Urothelium cell line (cell line): ENCODE results near the gene CARD9.

ENCODE experiments used
- DNase-seq: peaks from one replicate; pipeline ENCODE4 v3.0.0; 2011; ENCODE audit warnings: low spot score, mixed read lengths
- FAIRE-seq: peaks from 2 replicates; lab custom pipeline; 2011; peaks lifted over from hg19 to GRCh38; lab: Jason Lieb, UNC

Gene CARD9

DNA sequence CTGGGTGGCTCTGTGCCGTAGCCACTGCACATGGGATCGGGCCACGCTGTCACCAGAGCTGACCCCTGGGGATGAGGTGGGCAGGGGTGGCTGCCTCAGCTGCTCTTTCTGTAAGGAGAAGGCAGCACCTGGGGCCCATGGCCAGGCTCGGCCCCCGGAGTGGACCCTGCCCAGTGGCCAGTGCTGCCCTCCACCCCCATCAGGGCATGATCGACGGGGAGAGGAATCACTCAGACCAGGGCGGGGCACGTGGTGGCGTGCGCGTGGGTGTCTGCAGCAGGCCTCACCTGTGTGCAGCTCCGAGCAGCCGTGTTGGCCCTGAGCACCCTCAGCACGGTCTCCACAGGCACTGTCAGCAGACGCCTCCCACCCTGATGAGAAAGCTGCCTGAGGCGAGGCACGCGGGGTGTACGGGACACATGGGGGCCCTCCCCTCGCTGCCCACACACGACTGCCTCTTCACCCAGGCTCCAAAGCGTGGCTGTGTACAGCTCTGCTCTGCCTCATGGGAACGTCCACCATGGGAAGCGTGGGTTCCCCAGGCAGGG is 8.6 kb upstream of the CARD9 start:
- FAIRE-seq (no peak), DNase-seq (no peak)

DNA sequence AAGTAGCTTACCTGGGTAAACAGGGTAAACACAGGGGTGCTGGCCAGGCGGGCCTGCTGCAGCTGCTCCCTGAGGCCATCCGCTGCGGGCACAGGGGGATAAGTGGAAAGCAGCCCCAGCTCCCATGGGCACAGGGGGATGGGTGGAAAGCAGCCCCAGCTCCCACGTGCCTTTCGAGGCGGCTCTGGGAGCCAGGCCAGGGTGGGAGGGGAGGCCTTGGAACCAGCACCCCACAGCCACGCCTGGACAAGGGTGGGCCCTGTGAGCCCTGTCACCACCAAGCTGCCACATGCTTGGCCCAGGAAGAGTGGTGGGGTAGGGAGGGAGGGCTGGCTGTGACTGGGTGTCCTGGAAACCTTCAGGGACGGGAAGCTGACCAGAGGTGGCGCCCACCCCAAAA is 7.8 kb upstream of the CARD9 start:
- DNase-seq (no peak), FAIRE-seq (no peak)

DNA sequence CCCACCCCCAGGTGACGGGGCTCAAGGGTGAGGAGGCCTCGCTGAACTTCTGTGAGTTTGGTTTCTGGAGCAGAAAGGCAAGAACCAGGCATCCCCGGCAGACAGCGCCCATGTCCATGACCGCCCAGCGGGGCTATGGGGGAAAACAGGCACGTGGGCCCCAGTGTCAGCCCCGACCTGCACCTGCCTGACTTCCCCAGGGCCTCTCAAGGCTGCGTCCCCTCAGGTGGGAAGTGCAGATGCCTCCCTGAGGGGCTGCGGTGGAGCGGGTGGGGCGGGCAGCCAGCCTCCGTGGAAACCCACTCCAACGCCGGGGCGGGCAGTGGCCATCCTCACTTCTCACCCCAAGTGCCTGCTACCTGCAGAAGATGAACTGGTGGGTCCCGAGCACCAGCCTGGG is 6.9 kb upstream of the CARD9 start:
- DNase-seq (no peak), FAIRE-seq (no peak)

DNA sequence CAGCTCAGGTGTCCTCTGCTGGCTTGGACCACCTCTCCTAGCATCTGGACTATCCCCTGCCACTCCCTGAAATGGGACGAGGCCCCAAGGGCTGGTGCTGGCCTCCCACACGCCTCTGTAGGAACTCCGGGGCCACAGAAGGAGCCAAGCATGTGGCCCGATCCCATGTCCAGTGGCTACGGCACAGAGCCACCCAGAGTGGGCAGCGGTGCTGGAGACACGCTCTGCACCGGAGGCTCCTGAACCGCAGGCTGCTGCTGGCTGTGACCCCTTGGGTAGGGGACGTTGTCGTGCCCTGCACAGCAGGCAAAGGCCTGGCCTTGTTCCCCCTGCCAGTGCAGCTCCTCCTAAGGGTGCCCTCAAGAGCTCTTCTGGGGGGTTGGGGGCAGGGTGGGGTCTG is 6.4 kb upstream of the CARD9 start:
- no peak for FAIRE-seq

DNA sequence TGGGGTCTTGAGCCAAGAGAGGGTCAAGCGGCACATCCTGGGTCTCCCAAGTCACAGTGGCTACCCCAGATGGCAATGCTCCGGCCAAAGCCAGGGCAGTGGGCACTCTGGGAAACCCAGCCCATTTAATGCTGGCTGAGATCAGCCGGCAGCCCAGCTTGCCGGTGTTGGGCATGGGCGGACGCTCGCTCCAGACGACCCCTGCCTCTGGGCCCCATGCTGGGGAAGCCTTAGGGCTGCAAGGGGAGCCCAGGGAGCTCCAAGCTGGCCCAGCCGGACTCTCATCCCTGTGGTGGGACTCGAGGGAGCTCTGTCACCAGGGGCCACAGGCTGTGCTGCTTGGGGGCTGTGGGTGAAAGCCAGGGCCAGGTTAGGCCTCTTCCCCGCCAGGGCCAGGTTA is 5.9 kb upstream of the CARD9 start:
- DNase-seq, result no peak
- FAIRE-seq, result no peak

More for the DNA sequence above, 6.4 kb upstream of the CARD9 start:
- DNase-seq, result no peak

DNA sequence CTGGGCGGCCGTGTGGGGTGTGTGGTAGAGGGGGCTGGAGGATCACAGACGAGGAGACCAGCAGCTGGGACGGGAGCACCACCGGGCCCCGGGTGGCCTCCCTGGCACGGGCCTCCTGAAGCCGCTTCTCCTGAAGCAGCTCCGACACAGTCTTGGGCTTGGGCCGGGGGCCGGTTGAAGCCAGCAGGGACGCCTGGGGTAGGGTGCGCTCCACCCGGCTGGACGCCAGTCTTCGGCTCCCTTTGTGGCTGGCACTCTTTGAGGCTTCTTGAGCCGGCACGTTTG is 5.5 kb upstream of the CARD9 start:
- DNase-seq (no peak), FAIRE-seq (no peak)

DNA sequence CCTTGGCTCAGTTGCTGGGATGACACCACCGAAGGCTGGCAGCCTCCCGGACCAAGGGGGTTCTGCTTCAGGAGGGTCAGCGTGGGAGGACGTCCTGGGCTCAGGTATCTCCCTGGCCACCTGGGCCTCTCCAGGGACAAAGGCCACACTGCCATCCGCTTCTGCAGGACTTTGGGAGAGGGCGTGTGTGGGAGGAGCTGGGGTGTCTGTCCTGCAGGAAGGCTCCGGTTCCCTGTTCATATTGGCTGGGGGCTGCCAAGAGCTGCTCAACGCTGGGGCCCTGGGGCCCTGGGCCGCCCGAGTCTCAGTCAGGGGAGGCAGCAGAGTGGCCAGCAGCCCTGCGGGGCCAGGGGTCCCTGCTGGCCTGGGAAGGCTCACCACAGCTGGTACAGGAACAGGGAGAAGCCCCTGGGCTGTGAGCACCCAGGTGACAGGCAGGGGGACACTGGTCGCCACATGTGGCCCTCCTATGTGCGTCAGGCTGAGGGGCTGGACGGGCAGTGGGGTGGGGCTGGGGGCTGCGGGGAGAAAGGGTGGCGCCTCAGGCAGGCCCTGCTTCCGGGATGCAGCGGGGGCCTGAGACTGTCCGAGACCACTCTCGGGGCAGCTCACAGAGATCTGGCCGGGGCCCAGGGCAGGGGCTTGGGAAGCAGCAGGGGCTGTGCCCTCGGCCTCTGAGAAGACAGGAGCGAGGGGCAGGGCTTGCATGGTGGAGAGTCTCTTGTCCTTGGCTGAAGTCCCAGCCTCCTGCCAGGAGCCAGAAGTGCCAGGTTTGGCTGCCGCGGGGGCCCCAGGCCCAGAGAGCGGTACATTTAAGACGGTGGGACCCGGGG is 4.9 kb upstream of the CARD9 start:
- DNase-seq (no peak), FAIRE-seq (no peak)

DNA sequence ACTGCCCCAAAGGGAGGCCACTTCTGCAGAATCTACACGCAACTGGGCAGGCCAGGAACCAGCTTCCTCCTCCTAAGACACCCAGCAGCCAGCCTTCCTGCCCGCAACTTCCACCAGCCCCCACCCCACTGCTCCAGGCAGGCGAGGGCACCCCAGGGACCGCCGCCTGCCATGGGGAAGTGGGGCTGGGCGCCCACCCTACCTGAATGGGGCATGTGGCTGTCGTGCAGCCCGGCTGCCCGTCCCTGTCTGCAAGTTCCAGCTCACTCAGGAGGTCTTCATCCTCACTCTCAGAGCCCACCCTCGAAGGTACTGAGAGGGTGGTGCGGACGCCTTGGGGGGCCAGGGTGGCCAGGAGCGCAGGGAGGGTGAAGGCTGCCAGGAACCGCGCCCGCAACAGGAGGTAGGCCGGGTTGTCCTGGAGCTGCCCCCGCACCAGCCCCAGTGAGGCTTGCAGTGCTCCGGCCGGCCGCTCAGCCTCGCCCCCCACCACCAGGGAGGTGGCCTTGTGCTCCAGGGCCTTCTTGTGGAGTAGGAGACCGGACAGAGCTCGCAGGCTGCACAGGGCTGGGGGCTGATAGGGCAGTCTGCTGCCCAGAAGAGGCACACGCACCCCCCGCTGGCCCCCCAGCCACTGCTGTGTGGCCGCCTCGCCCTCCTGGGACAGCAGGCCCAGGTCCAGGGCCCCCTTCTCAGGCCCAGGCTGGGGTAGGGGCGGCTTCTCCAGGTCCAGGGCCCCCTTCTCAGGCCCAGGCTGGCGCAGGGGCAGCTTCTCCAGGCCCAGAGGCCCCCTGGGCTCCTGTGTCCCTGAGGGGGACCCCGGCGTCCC is 4.1 kb upstream of the CARD9 start:
- no peak for FAIRE-seq
- DNase-seq, result no peak

DNA sequence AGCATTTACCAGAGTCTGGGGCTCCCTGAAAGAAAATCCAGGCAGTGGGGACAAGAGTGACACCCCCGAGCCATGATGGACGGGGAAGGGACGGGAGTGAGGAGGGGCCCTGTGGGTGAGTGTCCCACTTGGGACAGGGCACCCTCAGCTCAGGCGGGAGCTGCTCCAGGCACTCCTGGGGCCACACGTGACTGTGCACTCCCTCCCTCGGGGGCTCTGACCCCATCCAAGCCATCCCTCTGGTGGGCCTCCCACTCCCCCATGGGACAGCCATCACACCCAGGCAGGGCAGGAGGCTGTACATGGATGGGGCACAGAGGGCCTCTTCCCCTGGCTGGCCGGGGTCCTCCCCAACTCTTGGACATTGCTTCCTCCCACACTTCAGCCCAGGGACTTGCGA is 3.0 kb upstream of the CARD9 start:
- DNase-seq (no peak), FAIRE-seq (no peak)

DNA sequence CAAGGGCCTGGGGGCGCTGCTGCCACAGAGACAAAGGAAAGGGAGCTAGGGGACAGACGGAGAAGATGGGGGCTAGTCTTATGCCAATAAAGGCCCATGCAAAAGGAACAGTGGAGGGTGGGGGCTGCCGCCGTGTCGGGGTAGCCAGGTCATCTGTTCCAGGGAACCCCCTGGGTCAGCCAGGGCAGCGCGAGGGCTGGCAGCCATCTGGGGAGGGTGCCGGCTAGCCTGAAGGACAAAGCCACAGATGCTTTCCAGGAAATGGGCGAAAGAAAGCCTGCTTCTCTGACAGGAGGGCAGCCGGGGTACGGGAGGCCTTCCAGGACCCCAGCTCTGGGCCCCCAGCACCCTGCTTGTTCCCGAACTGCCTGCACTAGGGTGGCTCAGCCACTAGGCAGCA is 1.6 kb upstream of the CARD9 start:
- FAIRE-seq, result no peak

DNA sequence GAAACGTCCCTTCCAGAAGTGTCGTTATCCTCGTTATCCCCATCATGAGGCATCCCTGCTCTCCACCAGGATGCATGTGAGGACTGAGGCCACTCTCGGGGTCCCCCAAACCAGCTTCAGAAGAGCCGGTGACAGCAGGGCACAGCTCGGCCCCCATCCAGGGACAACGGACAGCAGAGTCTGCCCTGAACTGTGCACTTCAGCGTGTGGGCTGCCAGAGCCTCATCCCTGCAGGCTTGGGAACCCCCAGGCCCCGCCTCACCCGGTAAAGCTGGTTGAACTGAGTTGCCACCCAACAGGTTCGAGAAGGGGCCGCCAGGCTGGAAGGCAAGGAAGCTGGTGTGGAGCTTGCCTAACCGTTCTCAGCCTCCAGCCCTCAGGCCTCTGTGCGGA is 710 bp upstream of the CARD9 start:
- no peak for FAIRE-seq

More for the DNA sequence above, 1.6 kb upstream of the CARD9 start:
- no peak for DNase-seq

DNA sequence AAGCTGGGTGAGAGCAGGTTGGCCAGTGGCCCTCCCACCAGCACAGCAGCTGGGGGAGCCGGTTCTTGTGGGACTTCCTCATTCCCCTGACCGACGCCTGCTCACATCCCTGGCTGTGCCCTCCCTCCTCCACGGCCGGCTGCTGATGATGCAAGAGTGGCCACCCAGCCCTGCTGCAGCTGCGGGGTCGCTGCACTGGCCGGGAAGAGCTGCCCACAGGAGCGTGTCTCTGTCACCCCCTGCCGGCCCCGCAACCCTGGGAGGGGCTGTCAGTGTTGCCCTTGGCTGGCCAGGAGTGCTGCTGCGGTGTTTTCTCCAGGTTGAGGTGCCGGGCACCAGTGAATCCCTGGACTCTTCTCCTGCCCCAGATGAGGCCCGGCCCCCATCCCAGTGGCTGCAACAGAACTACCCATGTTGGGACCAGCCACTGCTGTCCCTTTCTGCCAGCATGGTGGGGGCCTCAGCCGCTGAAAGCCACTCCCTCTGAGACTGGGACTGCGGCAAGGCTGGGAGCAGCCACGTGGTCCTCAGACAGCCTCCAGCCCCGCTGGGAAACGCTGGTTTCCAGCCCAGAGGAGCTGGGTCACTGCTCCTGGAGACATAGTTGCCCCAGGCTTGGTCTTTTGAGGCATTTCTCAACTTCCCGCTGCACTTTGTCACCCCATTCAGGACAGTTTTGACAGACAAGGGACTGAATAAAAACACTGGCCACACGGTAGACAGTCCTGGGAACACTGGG is 739 bp downstream of the CARD9 start:
- FAIRE-seq, result no peak
- no peak for DNase-seq

More for the DNA sequence above, 710 bp upstream of the CARD9 start:
- DNase-seq, result no peak

DNA sequence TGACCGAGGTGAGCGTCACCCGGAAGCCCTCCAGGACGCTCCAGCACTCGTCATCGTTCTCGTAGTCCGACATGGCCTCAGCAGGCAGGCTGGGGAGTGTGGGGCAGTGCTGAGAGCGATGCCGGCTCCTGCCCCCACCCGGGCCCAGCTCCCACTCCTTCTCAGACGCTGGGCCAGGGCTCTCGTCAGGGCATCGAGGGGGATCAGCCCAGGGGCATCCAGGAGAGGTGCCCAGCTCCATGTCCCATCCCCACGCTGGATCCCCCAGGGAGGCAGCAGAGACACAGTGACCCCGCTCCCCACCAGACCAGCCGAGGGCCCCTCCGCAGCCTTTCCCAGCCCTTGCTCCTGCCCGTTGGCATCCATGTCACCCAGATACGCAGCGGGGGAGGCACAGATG is 1.5 kb downstream of the CARD9 start:
- FAIRE-seq, result no peak

DNA sequence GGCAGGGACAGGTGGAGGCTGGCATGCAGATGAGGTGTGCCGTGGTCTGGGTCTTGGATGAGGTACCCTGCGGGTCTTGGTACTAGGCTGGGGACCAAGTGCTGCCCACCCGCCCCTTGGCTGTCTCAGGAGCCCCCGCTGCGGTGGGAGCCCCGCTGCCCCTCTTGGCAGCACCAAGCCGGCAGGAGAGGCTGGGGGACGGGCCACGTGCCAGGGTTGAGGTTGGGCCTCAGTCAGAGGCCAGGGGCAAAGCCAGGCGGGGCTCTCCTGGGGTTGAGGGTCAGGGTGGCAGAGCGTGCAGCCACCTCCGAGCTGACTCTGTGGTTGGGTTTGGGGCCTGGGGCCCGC is 2.0 kb downstream of the CARD9 start:
- FAIRE-seq (no peak), DNase-seq (no peak)

More for the DNA sequence above, 1.5 kb downstream of the CARD9 start:
- DNase-seq, result no peak

DNA sequence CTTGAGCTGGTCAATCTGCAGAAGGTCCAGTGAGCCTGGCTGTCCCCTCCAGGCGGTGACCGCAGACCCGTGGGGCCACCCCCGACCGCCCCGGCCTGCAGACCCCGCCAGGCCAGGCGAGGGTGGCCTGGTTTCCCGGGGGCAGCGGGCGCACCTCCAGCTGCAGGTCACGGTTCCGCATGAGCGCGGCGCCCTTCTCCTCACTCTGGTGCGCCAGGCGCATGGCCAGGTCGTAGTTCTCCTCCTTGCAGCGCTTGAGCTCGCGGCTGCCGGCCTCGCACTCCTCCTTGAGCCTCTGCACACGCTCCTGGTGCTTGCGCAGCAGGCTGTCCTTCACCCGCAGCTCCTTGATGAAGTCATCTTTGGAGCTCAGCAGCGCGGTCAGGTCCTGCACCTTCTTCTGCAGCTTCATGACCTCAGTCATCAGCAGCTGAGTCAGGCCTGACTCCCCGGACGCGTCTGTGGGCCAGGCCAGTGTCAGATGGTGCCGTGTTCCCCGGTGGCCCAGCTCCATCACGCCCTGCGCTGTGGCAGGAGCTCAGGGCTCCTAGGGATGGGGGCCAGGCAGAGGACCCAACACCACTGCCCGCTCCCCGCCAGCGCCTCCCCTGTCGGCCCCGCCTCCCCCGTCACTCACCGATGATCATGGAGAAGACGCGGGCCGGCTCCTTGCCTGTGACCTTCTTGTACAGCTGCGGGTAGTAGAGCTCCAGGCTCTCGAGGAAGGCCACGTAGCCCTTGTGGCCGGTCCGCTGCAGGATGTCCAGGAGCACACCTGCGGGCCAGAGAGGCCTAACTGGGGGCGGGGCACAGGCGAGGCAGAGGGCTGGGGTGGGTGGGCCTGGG is 2.6 kb downstream of the CARD9 start:
- DNase-seq (no peak), FAIRE-seq (no peak)

DNA sequence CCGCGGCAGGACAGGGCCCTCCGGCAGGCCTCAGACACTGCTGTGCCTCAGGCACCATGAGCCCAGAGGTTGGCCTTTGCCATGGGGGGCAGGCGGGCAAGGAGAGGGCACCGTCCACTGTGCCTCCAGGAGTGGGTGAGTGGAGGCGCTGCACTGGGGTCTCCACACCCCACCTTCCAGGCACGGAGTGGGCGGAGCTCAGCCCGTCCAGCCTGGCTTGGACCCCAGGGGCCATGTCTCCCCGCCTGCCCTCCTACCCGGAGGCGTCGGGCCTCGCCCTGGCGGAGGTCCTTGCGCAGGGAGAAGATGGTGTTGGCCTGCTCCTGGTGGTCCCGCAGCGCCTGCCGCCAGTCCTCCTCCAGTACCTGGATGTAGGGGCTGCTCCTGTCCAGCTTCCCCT is 3.4 kb downstream of the CARD9 start:
- FAIRE-seq (no peak), DNase-seq (no peak)

DNA sequence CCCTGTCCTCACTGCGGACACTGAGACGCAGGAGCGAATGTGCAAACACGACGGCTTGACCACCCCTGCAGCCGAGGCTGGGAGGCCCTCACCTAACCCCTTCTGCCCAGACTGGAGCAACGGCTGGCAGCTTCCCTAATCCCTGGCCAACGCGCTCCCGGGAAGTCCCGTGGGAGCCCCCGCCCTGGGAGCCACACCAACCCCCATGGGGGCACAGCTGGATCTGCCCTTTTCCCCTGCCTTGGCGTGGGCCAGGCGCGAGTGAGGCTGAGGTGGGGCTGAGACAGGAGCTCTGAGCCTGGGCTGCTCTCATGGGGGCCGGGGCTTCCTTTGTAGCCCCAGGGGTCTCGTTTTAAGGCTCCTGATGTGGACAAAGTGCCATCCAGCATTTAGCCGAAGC is 5.3 kb downstream of the CARD9 start:
- FAIRE-seq (no peak), DNase-seq (no peak)

DNA sequence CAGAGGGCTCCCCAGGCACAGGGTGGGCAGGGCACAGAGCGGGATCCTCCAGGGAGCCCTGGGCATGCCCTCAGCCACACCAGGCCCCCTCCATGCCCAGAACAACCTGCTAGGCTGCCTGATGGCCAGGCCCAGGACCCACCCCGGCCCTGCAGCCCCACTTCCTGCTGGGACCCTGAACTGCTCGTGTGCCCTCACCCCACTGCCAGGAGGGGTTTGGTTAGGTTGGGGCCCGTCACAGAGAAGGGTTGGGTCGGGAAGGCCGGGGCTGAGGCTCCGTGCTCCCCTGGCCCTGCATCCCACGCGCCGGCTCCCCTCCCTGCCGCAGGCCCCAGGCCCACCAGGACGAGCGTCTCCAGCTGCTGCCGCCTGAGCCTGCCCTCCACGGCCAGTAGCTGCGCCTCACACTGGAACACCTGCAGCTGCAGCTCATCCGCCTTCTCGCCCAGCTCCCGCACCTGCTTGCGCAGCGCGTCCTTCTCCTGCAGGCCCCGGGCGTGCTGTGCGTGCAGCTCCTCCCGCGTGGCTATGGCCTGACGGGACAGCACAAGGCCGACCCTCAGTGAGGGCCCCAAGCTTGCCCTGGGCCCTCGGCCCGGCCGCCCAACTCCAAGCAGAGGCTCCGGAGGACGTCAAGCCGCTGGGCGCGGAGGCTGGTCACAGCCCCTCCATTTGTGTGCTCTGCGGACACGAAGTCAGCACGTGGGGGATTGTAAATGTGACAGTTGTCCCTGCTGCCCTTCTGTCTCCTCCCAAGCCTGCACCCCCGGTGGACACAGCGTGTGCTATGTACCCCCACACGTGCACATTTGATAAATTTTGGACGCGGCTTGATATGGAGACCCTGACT is 5.9 kb downstream of the CARD9 start:
- DNase-seq (no peak), FAIRE-seq (no peak)

DNA sequence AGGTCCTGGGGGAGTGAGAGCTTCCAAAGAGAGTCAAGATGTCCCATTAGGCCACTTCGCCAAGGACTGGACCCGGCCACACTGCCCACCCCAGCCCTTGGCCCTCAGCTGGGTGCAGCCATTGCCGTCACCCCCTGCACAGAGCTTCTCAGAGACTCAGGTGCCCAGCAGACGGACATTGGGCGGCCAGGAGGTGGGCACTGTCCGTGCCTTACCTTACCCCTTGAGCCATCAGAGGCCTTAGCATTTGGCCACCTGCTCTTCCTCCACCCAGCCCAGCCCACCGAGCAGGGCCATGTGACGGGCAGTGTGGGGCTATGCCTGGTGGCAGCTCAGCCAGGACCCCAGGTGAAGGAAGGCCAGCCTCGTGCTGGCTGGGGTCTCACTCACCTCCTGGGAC is 6.6 kb downstream of the CARD9 start:
- FAIRE-seq, result no peak
- DNase-seq, result no peak

DNA sequence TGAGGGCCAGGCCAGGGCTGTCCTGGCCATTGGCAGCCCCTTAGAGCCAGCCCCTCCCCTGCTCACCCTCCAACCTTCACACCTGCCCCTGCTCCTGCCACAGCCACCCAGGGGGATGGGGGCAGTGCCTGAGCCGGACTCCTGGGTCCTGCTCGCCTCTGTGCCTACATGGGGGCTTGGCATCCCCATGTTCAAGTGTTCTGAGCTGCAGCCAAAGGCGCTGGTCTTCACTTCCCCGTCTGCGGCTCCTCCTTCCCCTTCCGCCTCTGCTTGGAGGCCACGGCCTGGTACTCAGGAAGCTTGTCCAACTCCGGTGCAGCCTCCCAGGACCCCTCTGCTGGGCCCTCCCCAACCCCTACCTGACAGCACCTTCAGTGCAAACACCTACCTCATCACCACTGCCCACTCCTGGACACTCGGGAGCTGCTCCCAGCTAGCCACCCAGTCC is 7.7 kb downstream of the CARD9 start:
- FAIRE-seq, result no peak
- no peak for DNase-seq
